Endothelial cell of umbilical vein (primary cell): ENCODE measurements around the gene TMEM59L. TPM values are rescaled to one million over a fixed set of nuclear protein-coding genes. Genes with fewer than 3 reads are reported as not detected.
A peak's percentile ranks its signal among the peaks of the same experiment; 100 is the strongest.

Experiments used
- BruUV-seq: library from RNA; stranded (reverse); fragments of 400-500 nt; replicated peaks from 2 replicates; lab custom pipeline; 2021; lab: Mats Ljungman, UMichigan
- CTCF ChIA-PET: fragments of 300-600, 350-600 bp; sonication (Branson Sonifier 250); formaldehyde crosslinking; loops from one replicate; lab custom pipeline; 2021; ENCODE audit warnings: antibody characterized with exemption, inconsistent platforms; lab: Charles Lee
- POLR2A ChIA-PET: fragments of 300-600, 350-600 bp; sonication (Branson Sonifier 250); formaldehyde crosslinking; loops from one replicate; lab custom pipeline; 2021; ENCODE audit warnings: antibody characterized with exemption, inconsistent platforms; lab: Charles Lee
- DNase-seq: peaks from one replicate; pipeline ENCODE4 v3.0.0-alpha.2; 2011; ENCODE audit warnings: low read depth, low spot score
- FAIRE-seq: peaks from 2 replicates; lab custom pipeline; 2011; peaks lifted over from hg19 to GRCh38; lab: Jason Lieb, UNC
- H2AFZ ChIP-seq: 2 replicates; pipeline ENCODE4 v1.6.0; 2012; ENCODE audit warnings: low read depth, low read length, control low read depth, inconsistent platforms
- H3K27ac ChIP-seq: 2 replicates; pipeline ENCODE4 v1.5.1; 2011; ENCODE audit warnings: low read depth, mild to moderate bottlenecking, control low read depth, low read length, moderate library complexity; ENCODE audit not compliant: insufficient read depth
- H3K27me3 ChIP-seq, 2 experiments: 2 replicates each; pipeline versions ENCODE4 v1.6.0 to v1.6.1; 2011; ENCODE audit warnings: low read length in 2 of 2, mixed read lengths in 1 of 2; ENCODE audit not compliant: control insufficient read depth in 2 of 2, insufficient read depth in 2 of 2
- H3K36me3 ChIP-seq, 2 experiments: 2 replicates in 1 of 2; 3 replicates in 1 of 2; pipeline ENCODE4 v1.5.1; 2011; ENCODE audit warnings: low read length in 2 of 2, mild to moderate bottlenecking in 1 of 2, moderate library complexity in 1 of 2; ENCODE audit not compliant: control insufficient read depth in 2 of 2, insufficient read depth in 2 of 2; ENCODE audit errors: extremely low read depth in 1 of 2
- H3K4me1 ChIP-seq: 3 replicates; pipeline ENCODE4 v1.5.1; 2011; ENCODE audit warnings: mild to moderate bottlenecking, low read length; ENCODE audit not compliant: control insufficient read depth, insufficient read depth; ENCODE audit errors: extremely low read depth
- H3K4me2 ChIP-seq: 2 replicates; pipeline ENCODE4 v1.6.1; 2011; ENCODE audit warnings: low read length, control low read depth, mixed read lengths; ENCODE audit not compliant: insufficient read depth
- H3K4me3 ChIP-seq, 3 experiments: fragments of 200-600 bp in 1 of 3; sonication (generic), shearing (Covaris generic) in 1 of 3; replicated peaks in 1 of 3; 2 replicates each; pipeline ENCODE4 v1.5.1; 2011 to 2016; ENCODE audit warnings: control low read depth in 3 of 3, low read length in 3 of 3, mild to moderate bottlenecking in 2 of 3, inconsistent platforms in 1 of 3, low read depth in 1 of 3, moderate library complexity in 1 of 3; ENCODE audit not compliant: insufficient read depth in 1 of 3
- H3K79me2 ChIP-seq: 2 replicates; pipeline ENCODE4 v1.6.0; 2012; ENCODE audit warnings: low read length, inconsistent platforms; ENCODE audit not compliant: control insufficient read depth, insufficient read depth
- H3K9ac ChIP-seq: replicated peaks from 2 replicates; pipeline ENCODE3; 2011; ENCODE audit warnings: low read length, control low read depth; ENCODE audit not compliant: insufficient read depth; ENCODE audit errors: extremely low read depth
- H3K9me1 ChIP-seq: replicated peaks from 3 replicates; pipeline ENCODE4 v1.6.0; 2011; ENCODE audit warnings: mild to moderate bottlenecking, low read length; ENCODE audit not compliant: control insufficient read depth, insufficient read depth; ENCODE audit errors: extremely low read depth
- H3K9me3 ChIP-seq: replicated peaks from 2 replicates; pipeline ENCODE4 v1.5.1; 2012; ENCODE audit warnings: low read length, inconsistent platforms; ENCODE audit not compliant: control insufficient read depth, insufficient read depth
- H4K20me1 ChIP-seq: replicated peaks from 2 replicates; pipeline ENCODE3; 2011; ENCODE audit warnings: mild to moderate bottlenecking, low read length; ENCODE audit not compliant: control insufficient read depth, insufficient read depth; ENCODE audit errors: extremely low read depth
- EZH2 ChIP-seq: IDR thresholded peaks from 2 replicates; pipeline ENCODE4 v1.6.1; 2012; ENCODE audit warnings: borderline replicate concordance, low read depth, mild to moderate bottlenecking, moderate library complexity, low read length, inconsistent platforms; ENCODE audit not compliant: severe bottlenecking
- FOS ChIP-seq: IDR thresholded peaks from 2 replicates; pipeline ENCODE4 v1.6.1; 2011; ENCODE audit warnings: mild to moderate bottlenecking, low read length, moderate library complexity, borderline replicate concordance; ENCODE audit not compliant: insufficient read depth
- GATA2 ChIP-seq: IDR thresholded peaks from 2 replicates; pipeline ENCODE4 v1.7.0; 2011; ENCODE audit warnings: low read depth, mild to moderate bottlenecking, moderate library complexity, mixed read lengths, low read length; ENCODE audit not compliant: insufficient read length, insufficient read depth
- JUN ChIP-seq: IDR thresholded peaks from 2 replicates; pipeline ENCODE4 v1.6.1; 2011; ENCODE audit warnings: borderline replicate concordance, low read depth; ENCODE audit not compliant: insufficient read length, insufficient read depth
- MYC ChIP-seq: IDR thresholded peaks from one replicate; pipeline ENCODE4 v1.6.1; 2011; ENCODE audit warnings: mild to moderate bottlenecking, low read depth, low read length
- POLR2A ChIP-seq: IDR thresholded peaks from 2 replicates; pipeline ENCODE4 v1.6.1; 2012; ENCODE audit warnings: low read depth, mild to moderate bottlenecking, control low read depth, low read length
- POLR2AphosphoS5 ChIP-seq: IDR thresholded peaks from 2 replicates; pipeline ENCODE4 v1.6.1; 2012; ENCODE audit warnings: low read depth, mild to moderate bottlenecking, control low read depth, low read length, moderate library complexity; ENCODE audit not compliant: insufficient read depth
- dilution Hi-C: fragments of 300-500 bp; cut with MboI; formaldehyde crosslinking; loops from one replicate; pipeline ENCODE4 v1.15.0; 2019; ENCODE audit warnings: low sequenced_read_pairs; ENCODE audit not compliant: extremely low pct_ligation_motif_present
- intact Hi-C: fragments of 100-400 bp; cut with micrococcal nuclease; formaldehyde crosslinking; loops from one replicate; pipeline ENCODE4 v1.10.0; 2022
- polyA plus RNA-seq, 4 experiments: library from polyadenylated mRNA; depleted of rRNA in 3 of 4; stranded (reverse) in 3 of 4; unstranded in 1 of 4; fragments of >200 nt; gene quantifications; 2 replicates each; pipeline versions ENCODE4 v1.2.1 to v1.2.3, GENCODE V29; 2011 to 2012; ENCODE audit warnings: missing spikeins in 1 of 4
- total RNA-seq: library from RNA; stranded (reverse); gene quantifications from 2 replicates; pipeline ENCODE4 v1.2.3, GENCODE V29; 2021
- TF ChIP-seq, protein P1 (sequence below): IDR thresholded peaks from 2 replicates; pipeline ENCODE4 v1.6.1; 2011; ENCODE audit not compliant: insufficient read depth, insufficient read length
- TF ChIP-seq, protein P2 (sequence below), 2 donors: IDR thresholded peaks; 1 replicate in 1 of 2; 2 replicates in 1 of 2; pipeline ENCODE4 v1.5.1; 2011; ENCODE audit warnings: low read length in 2 of 2, mild to moderate bottlenecking in 2 of 2, moderate library complexity in 2 of 2, control low read depth in 1 of 2, inconsistent platforms in 1 of 2, low read depth in 1 of 2; ENCODE audit not compliant: insufficient read depth in 1 of 2; ENCODE audit errors: extremely low read depth in 1 of 2

Gene TMEM59L
- total and polyA plus RNA-seq, 2 donors (not counting 3 experiments of a cell fraction or from before 2014, with no cell fraction given): 0.43 to 0.97 TPM

DNA sequence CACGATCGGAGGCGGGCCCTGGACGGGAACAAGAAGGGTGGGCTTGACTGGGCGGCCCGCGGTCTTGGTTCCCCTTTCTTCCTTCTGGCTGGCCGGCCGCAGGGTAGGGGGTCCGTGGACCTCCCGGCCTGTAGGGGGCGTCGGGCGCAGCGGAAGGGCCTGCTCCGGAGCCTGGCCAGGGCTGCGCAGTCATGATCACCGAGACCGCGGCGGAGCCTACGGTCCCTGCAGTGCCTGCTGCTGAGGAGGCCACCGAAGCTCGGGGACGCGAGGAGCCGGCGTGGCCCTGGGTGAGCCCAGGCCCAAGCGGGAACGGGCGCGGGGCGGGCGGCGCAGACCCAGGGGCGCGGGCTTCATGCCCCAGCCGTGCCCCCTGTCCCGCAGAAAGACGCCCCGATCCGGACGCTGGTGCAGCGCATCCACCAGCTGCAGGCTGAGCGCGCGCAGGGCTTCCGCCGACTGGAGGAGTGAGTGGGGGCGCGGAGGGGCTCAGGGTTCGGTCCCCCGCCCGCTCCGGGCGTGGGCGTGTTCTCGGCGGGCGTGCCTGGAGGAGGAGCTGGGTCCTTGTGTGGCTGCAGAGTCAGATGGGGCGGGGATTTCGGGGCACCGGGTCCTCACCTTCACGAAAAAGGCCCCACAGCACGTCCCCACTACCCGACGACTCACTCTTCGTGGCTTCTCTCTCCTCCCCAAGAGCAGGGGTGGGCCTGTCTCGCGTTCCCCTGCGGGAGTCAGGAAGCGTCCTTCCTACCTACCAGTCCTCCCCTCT lies 23.9 kb upstream of the TMEM59L start, which contains the start of gene REX1BD:
Gene REX1BD, plus strand, starts transcription at position 188 of the 769 bp plus-strand sequence. Its CDS starts 4 bp downstream, at position 192.
- Histone ChIP-seq H3K9ac (peak within 1 kb of the TSS; percentile 56), H3K4me1 (peaks cover 15% of the 10 kb centered on the region), H3K27me3 (no peaks in the 10 kb centered on the region), H3K4me2 (peak within 1 kb of the TSS; percentile 68), H2AFZ (peak within 1 kb of the TSS; percentile 92), H3K4me3 (peak within 1 kb of the TSS; percentile 32 to 78 (median 65)), H3K79me2 (no peaks in the 10 kb centered on the region), H3K36me3 (peaks cover 0 to 2% of the 10 kb centered on the region in 2 experiments), H4K20me1 (no peaks in the 10 kb centered on the region), H3K27ac (peak within 1 kb of the TSS; percentile 16), H3K9me1 (no peaks in the 10 kb centered on the region), H3K9me3 (no peaks in the 10 kb centered on the region)
- no TSS peak for BruUV-seq
- TF ChIP-seq GATA2 (no peak), POLR2AphosphoS5 (peak; percentile 90), FOS (no peak), POLR2A (peak; percentile 87), EZH2 (no peak), MYC (no peak), JUN (no peak)
- TF ChIP-seq, protein P1, sequence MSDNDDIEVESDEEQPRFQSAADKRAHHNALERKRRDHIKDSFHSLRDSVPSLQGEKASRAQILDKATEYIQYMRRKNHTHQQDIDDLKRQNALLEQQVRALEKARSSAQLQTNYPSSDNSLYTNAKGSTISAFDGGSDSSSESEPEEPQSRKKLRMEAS: no peak
- TF ChIP-seq, protein P2, sequence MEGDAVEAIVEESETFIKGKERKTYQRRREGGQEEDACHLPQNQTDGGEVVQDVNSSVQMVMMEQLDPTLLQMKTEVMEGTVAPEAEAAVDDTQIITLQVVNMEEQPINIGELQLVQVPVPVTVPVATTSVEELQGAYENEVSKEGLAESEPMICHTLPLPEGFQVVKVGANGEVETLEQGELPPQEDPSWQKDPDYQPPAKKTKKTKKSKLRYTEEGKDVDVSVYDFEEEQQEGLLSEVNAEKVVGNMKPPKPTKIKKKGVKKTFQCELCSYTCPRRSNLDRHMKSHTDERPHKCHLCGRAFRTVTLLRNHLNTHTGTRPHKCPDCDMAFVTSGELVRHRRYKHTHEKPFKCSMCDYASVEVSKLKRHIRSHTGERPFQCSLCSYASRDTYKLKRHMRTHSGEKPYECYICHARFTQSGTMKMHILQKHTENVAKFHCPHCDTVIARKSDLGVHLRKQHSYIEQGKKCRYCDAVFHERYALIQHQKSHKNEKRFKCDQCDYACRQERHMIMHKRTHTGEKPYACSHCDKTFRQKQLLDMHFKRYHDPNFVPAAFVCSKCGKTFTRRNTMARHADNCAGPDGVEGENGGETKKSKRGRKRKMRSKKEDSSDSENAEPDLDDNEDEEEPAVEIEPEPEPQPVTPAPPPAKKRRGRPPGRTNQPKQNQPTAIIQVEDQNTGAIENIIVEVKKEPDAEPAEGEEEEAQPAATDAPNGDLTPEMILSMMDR (IDR thresholded peaks at IDR 0.05; ENCODE audit: extremely low read depth in 1 of 2, insufficient read depth in 1 of 2, low read depth in 1 of 2, low read length in 2 of 2): peak; percentile 95 to 96
- peak; percentile 85 for DNase-seq
- ChIA-PET POLR2A (interaction anchor here (0.7 to 1.4 kb wide), 4 partner anchors 17 to 69 kb away, joined by 3 to 5 read pairs (median 3); partner anchors contain the start of gene UBA52), CTCF (interaction anchor here (0.6 to 3.4 kb wide), 36 partner anchors 9 to 331 kb away, joined by 3 to 24 read pairs (median 4); partner anchors contain the start of genes COPE, DDX49, ELL and KXD1)
- peak; percentile 87 for FAIRE-seq
- dilution Hi-C loops: no loop called here
- intact Hi-C loops: loop anchor here (1.0 kb wide), 3 partner anchors 17 to 66 kb away; partner anchors contain the start of genes ELL and UBA52
